Panc1 (cell line): ENCODE data around the gene GPS2. TPM values are rescaled to one million over a fixed set of nuclear protein-coding genes. Genes with fewer than 3 reads are reported as not detected.
"Not testable (repeated sequence)": the region's sequence is repeated elsewhere in the genome, so short reads cannot be mapped to it uniquely, and the experiment has no call there.

Experiments used
- ATAC-seq: fragments of 200-7000 bp; cut with Tn5 transposase; 2 replicates; pipeline ENCODE4 v1.9.1; 2020; ENCODE audit warnings: mild to moderate bottlenecking, moderate library complexity
- BruUV-seq: library from RNA; stranded (reverse); fragments of 400-500 nt; replicated peaks from 2 replicates; lab custom pipeline; 2021; lab: Mats Ljungman, UMichigan
- CTCF ChIA-PET: fragments of 300-600 bp; sonication (Branson Sonifier 250); formaldehyde crosslinking; loops from one replicate; lab custom pipeline; 2022; ENCODE audit warnings: antibody characterized with exemption; lab: Charles Lee
- POLR2A ChIA-PET: fragments of 300-600 bp; sonication (Branson Sonifier 250); formaldehyde crosslinking; loops from one replicate; lab custom pipeline; 2022; ENCODE audit warnings: antibody characterized with exemption; lab: Charles Lee
- DNase-seq: peaks from one replicate; pipeline ENCODE4 v3.0.0-alpha.2; 2010; ENCODE audit warnings: low read depth, low spot score
- H3K27ac ChIP-seq: 2 replicates; pipeline ENCODE4 v1.5.1; 2011; ENCODE audit warnings: mild to moderate bottlenecking, low read length, inconsistent platforms
- H3K27me3 ChIP-seq: fragments of 200-500 bp; sonication (Bioruptor generic); 2 replicates; pipeline ENCODE4 v1.6.0; 2014; ENCODE audit warnings: low read length, inconsistent platforms; ENCODE audit not compliant: control insufficient read depth, insufficient read depth
- H3K36me3 ChIP-seq: fragments of 200-500 bp; sonication (Bioruptor generic); 2 replicates; pipeline ENCODE4 v1.5.1; 2014; ENCODE audit warnings: inconsistent platforms, mild to moderate bottlenecking, low read length, moderate library complexity; ENCODE audit not compliant: control insufficient read depth, insufficient read depth
- H3K4me1 ChIP-seq: 2 replicates; pipeline ENCODE4 v1.5.1; 2011; ENCODE audit warnings: inconsistent platforms, mild to moderate bottlenecking, low read length, moderate library complexity; ENCODE audit not compliant: control insufficient read depth, insufficient read depth
- H3K4me3 ChIP-seq, 2 experiments: 2 replicates each; pipeline ENCODE4 v1.5.1; 2011 to 2012; ENCODE audit warnings: low read depth in 2 of 2, low read length in 2 of 2, mild to moderate bottlenecking in 2 of 2, inconsistent platforms in 1 of 2, moderate library complexity in 1 of 2
- H3K9me3 ChIP-seq: fragments of 200-500 bp; sonication (Bioruptor generic); 2 replicates; pipeline ENCODE4 v1.5.1; 2014; ENCODE audit warnings: low read depth, mild to moderate bottlenecking, inconsistent platforms, low read length, moderate library complexity; ENCODE audit not compliant: control insufficient read depth, insufficient read depth
- CTCF ChIP-seq: fragments of 450-650 bp; IDR thresholded peaks from 2 replicates; pipeline ENCODE4 v1.5.1; 2017; ENCODE audit warnings: mild to moderate bottlenecking
- POLR2AphosphoS5 ChIP-seq: IDR thresholded peaks from 2 replicates; pipeline ENCODE4 v1.6.1; 2012; ENCODE audit warnings: mild to moderate bottlenecking, low read depth, low read length, moderate library complexity
- REST ChIP-seq, 2 experiments: IDR thresholded peaks; 2 replicates each; pipeline ENCODE4 v1.6.1; 2011 to 2012; ENCODE audit warnings: low read depth in 2 of 2, control low read depth in 1 of 2, low read length in 1 of 2, mild to moderate bottlenecking in 1 of 2, moderate library complexity in 1 of 2; ENCODE audit not compliant: insufficient read depth in 1 of 2
- SIN3A ChIP-seq: IDR thresholded peaks from 2 replicates; pipeline ENCODE4 v1.6.1; 2012; ENCODE audit warnings: low read depth, mild to moderate bottlenecking, low read length, moderate library complexity, borderline replicate concordance; ENCODE audit not compliant: insufficient read depth
- TCF7L2 ChIP-seq: IDR thresholded peaks from 2 replicates; pipeline ENCODE4 v1.6.1; 2011; ENCODE audit warnings: mild to moderate bottlenecking, low read depth, low read length, inconsistent platforms
- in situ Hi-C: cut with HindIII; loops from 2 replicates; pipeline ENCODE4 v1.10.0; 2016; ENCODE audit warnings: low sequenced_read_pairs, low pct_unique_long_range_greater_than_20kb
- intact Hi-C: fragments of 100-400 bp; cut with micrococcal nuclease; formaldehyde crosslinking; loops from one replicate; pipeline ENCODE4 v1.10.0; 2022; ENCODE audit not compliant: unreplicated experiment
- total RNA-seq: library from RNA; stranded (reverse); gene quantifications from one replicate; pipeline ENCODE4 v1.2.1, GENCODE V29; 2021; ENCODE audit not compliant: unreplicated experiment

Gene GPS2
- total RNA-seq, 1 experiment from 2014 or later, result 96.6 TPM

GRCh38 chr17:7334938-7335538 lies 19.9 kb upstream of the GPS2 start:
- POLR2A ChIA-PET, result interaction anchor here (0.6 kb wide), 1 partner anchor 250 kb away, joined by 4 read pairs; no protein-coding TSS in a partner anchor
- Histone ChIP-seq H3K4me1 (peaks cover 3% of the 10 kb centered on the region), H3K27ac (no peak overlapping the region), H3K27me3 (no peaks in the 10 kb centered on the region), H3K36me3 (no peaks in the 10 kb centered on the region), H3K9me3 (no peaks in the 10 kb centered on the region), H3K4me3 (no peak overlapping the region)
- intact Hi-C loops, result no loop called here
- BruUV-seq, result no TSS peak
- in situ Hi-C loops, result no loop called here
- CTCF ChIA-PET, result no interaction called here
- ATAC-seq (no peak), DNase-seq (no peak)
- TF ChIP-seq CTCF (no peak), TCF7L2 (no peak), SIN3A (no peak), POLR2AphosphoS5 (no peak), REST (IDR thresholded peaks at IDR 0.05; ENCODE audit: insufficient read depth in 1 of 2, low read depth in 2 of 2, low read length in 1 of 2) (no peak)

- DNase-seq, POLR2A ChIA-PET, ATAC-seq, H3K27ac ChIP-seq, BruUV-seq, CTCF ChIA-PET, intact Hi-C loops, H3K27me3 ChIP-seq, H3K4me1 ChIP-seq, in situ Hi-C loops, H3K36me3 ChIP-seq, H3K4me3 ChIP-seq, H3K9me3 ChIP-seq: not testable (repeated sequence)
These were observed 17.5 kb upstream of the GPS2 start for GRCh38 chr17:7332600-7333069.

GRCh38 chr17:7332111-7332510 lies 17.0 kb upstream of the GPS2 start:
- TF ChIP-seq REST (IDR thresholded peaks at IDR 0.05; ENCODE audit: insufficient read depth in 1 of 2, low read depth in 2 of 2, low read length in 1 of 2), result no peak
- TF ChIP-seq CTCF, result no peak
- no peak for TF ChIP-seq TCF7L2
- no peak for TF ChIP-seq SIN3A
- TF ChIP-seq POLR2AphosphoS5, result no peak
- ATAC-seq (no peak), DNase-seq (no peak)
- ChIA-PET CTCF (no interaction called here), POLR2A (no interaction called here)
- no TSS peak for BruUV-seq
- H3K9me3 ChIP-seq, result no peaks in the 10 kb centered on the region
- no peaks in the 10 kb centered on the region; the same call in 1 of the 2 replicates for H3K36me3 ChIP-seq
- H3K4me1 ChIP-seq, result peaks cover 7% of the 10 kb centered on the region
- in situ Hi-C loops, result no loop called here
- H3K4me3 ChIP-seq, result no peak overlapping the region
- no peak overlapping the region for H3K27ac ChIP-seq
- no peaks in the 10 kb centered on the region for H3K27me3 ChIP-seq
- intact Hi-C loops, result no loop called here
